MM.1S (cell line): ENCODE data around the gene FAM20A.

Experiments used
- CTCF ChIP-seq: fragments of 300-600 bp; sonication (generic); IDR thresholded peaks from 2 replicates; pipeline ENCODE4 v1.5.1; 2016; ENCODE audit warnings: antibody characterized with exemption, low read length, mixed read lengths
- EZH2 ChIP-seq: fragments of 300-600 bp; sonication (generic); optimal IDR thresholded peaks from 2 replicates; pipeline ENCODE3; 2017; ENCODE audit warnings: low read depth, mild to moderate bottlenecking, antibody characterized with exemption, low read length, mixed read lengths
- EZH2phosphoT487 ChIP-seq: fragments of 300-600 bp; sonication (generic); IDR thresholded peaks from 2 replicates; pipeline ENCODE4 v1.6.1; 2018; ENCODE audit warnings: antibody characterized with exemption, low read length

DNA sequence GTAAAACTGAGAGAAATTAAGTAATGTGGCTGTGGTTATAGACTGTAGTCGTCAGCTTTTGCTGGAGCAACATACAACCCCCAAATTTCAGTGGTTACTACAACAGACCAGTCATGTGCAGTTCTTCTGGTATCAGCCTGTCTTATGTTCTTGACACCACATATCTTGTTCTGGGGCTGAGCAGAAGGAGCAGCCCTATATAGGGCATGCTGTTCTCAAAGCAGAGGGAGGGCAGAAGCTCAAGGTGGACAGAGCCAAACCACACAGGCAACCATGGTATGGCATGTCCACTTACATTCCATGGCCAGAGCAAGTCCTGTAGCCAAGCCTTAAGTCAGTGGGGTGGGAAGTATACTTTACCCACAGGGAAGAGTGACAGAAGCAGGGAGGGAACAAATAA lies 81.3 kb downstream of the FAM20A start:
- TF ChIP-seq CTCF: no peak
- no peak for TF ChIP-seq EZH2
- no peak for TF ChIP-seq EZH2phosphoT487
